Uterus (tissue), 4 donors: ENCODE results near the gene BLOC1S3. TPM values are rescaled to one million over a fixed set of nuclear protein-coding genes. Genes with fewer than 3 reads are reported as not detected.

Experiments used
- DNase-seq, 2 donors: peaks; one replicate each; pipeline ENCODE4 v3.0.0-alpha.2; 2019 to 2020
- H3K27ac ChIP-seq, 2 donors: fragments of 200-600 bp; sonication (generic); 1 replicate in 1 of 2; 2 replicates in 1 of 2; pipeline ENCODE4 v1.5.1; 2016 to 2018
- H3K27me3 ChIP-seq, 2 donors: fragments of 200-600 bp; sonication (generic); one replicate each; pipeline ENCODE4 v1.5.1; 2018 to 2019; ENCODE audit warnings: control low read depth in 1 of 2
- H3K36me3 ChIP-seq, 2 donors: fragments of 200-600 bp; sonication (generic); one replicate each; pipeline ENCODE4 v1.5.1; 2019; ENCODE audit warnings: control low read depth in 1 of 2
- H3K4me1 ChIP-seq, 2 donors: fragments of 200-600 bp; sonication (generic); one replicate each; pipeline ENCODE4 v1.5.1; 2018 to 2019; ENCODE audit warnings: control low read depth in 1 of 2
- H3K4me3 ChIP-seq, 2 donors: fragments of 200-600 bp; sonication (generic); 1 replicate in 1 of 2; 2 replicates in 1 of 2; pipeline ENCODE4 v1.5.1; 2018 to 2019; ENCODE audit warnings: mild to moderate bottlenecking in 1 of 2
- H3K9me3 ChIP-seq, 2 donors: fragments of 200-600 bp; sonication (generic); one replicate each; pipeline ENCODE4 v1.5.1; 2019; ENCODE audit warnings: control low read depth in 1 of 2
- CTCF ChIP-seq, 4 experiments: fragments of 200-600 bp in 2 of 4; fragments of 450-650 bp in 2 of 4; sonication (generic) in 2 of 4; IDR thresholded peaks; one replicate each; pipeline ENCODE4 v1.5.1; 2016 to 2019; ENCODE audit warnings: antibody characterized with exemption in 4 of 4, mild to moderate bottlenecking in 2 of 4, moderate library complexity in 1 of 4
- POLR2A ChIP-seq, 2 donors: fragments of 450-650 bp; IDR thresholded peaks; one replicate each; pipeline ENCODE4 v1.6.1; 2016; ENCODE audit warnings: antibody characterized with exemption in 2 of 2, mild to moderate bottlenecking in 1 of 2, moderate library complexity in 1 of 2
- intact Hi-C: fragments of 100-400 bp; cut with DNase I; formaldehyde crosslinking; loops from one replicate; pipeline ENCODE4 v1.15.1; 2023; ENCODE audit warnings: low total_unique reads
- total RNA-seq, 4 donors: library from RNA; depleted of rRNA in 3 of 4; stranded (reverse); fragments of >200 nt in 3 of 4; gene quantifications; one replicate each; pipeline versions ENCODE4 v1.1.0 to v1.2.4, GENCODE V29; 2014 to 2023
- donor health status: DM: yes; HTN: yes; CAD: no.

The BLOC1S3 gene
- total RNA-seq, 4 donors from 2014 or later: 4.6 to 16.2 (median 10.2) TPM; not detected in 1

GRCh38 chr19:45146251-45146650 is 32.3 kb upstream of the BLOC1S3 start:
- no peaks in the 10 kb centered on the region for H3K36me3 ChIP-seq
- H3K9me3 ChIP-seq: no peaks in the 10 kb centered on the region
- H3K27me3 ChIP-seq: peaks cover 2 to 7% of the 10 kb centered on the region in 2 donors
- no peaks in the 10 kb centered on the region for H3K4me1 ChIP-seq
- no peak for TF ChIP-seq POLR2A (IDR thresholded peaks at IDR 0.05)
- TF ChIP-seq CTCF (IDR thresholded peaks at IDR 0.05): no peak
- intact Hi-C loops: no loop called here
- no peak overlapping the region for H3K4me3 ChIP-seq
- no peak for DNase-seq
- H3K27ac ChIP-seq: no peak overlapping the region

DNA sequence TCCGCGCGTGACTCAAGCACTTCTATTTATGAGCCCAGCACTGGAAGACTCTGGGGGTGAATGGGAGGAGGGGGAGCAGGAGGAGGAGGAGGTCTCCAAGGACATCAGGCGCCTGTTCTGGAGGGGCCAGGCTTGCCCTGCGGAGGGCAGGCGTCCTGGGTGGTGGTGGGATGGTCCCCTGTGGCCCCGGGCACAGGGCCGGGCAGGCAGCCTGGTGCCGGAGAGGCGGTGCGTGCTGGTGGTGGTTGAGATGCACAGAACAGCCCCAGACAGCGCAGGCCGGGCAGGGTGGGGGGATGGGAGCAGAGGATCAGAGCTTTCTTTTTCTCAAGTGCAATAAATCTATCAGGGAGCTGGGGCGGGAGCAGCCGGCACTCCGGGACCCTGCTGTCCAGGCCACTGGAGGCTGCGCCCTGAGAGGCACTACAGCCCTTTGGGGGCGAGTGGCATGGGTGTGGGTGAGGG is 31.8 kb upstream of the BLOC1S3 start:
- Histone ChIP-seq H3K27me3 (peaks cover 8 to 12% of the 10 kb centered on the region in 2 donors), H3K4me3 (no peak overlapping the region), H3K36me3 (no peaks in the 10 kb centered on the region), H3K4me1 (peaks cover 0 to under 1% of the 10 kb centered on the region in 2 donors), H3K27ac (no peak overlapping the region), H3K9me3 (no peaks in the 10 kb centered on the region)
- TF ChIP-seq POLR2A (IDR thresholded peaks at IDR 0.05) (no peak), CTCF (IDR thresholded peaks at IDR 0.05) (no peak)
- DNase-seq: no peak
- intact Hi-C loops: no loop called here

DNA sequence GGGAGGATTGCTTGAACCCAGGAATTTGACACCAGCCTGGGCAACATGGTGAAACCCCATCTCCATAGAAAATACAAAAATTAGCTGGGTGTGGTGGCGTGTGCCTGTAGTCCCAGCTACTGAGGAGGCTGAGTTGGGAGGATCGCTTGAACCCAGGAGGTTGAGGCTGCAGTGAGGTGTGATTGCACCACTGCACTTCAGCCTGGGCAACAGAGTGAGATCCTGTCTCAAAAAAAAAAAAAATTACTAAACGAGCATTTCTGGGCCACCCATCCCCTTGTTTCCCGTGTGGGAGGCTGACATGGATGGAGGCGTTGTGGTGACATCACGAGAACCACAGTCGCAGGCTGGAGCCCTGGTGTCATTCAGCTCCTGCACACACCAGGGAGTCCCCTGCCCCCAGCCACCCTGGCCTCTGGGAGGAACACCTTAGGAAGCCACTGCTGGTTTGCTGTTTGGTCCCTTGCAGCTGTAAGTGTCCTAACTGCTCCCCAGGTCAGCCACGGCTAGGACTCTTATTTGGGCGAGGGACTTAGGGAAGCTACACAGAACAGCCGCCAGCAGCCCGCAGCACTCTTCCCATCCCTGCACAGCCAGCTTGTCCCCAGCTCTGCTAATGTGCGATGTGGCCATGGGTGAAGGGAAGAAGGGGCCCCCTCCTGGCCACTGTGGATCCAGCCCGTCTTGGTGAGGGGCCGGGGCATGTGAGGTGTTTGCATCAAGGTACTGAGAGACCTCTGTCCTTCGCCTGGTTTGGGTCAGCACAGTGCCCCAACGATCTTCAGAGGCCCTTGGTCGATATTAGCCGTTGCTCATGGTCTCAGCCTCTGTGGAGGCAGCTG is 30.5 kb upstream of the BLOC1S3 start:
- TF ChIP-seq POLR2A (IDR thresholded peaks at IDR 0.05) (no peak), CTCF (IDR thresholded peaks at IDR 0.05) (no peak)
- intact Hi-C loops: no loop called here

GRCh38 chr19:45149129-45149528 is 29.5 kb upstream of the BLOC1S3 start:
- Histone ChIP-seq H3K9me3 (no peaks in the 10 kb centered on the region), H3K4me3 (no peak overlapping the region), H3K36me3 (no peaks in the 10 kb centered on the region), H3K4me1 (peaks cover 0 to 21% of the 10 kb centered on the region in 2 donors), H3K27ac (no peak overlapping the region), H3K27me3 (peaks cover 15 to 18% of the 10 kb centered on the region in 2 donors)
- TF ChIP-seq CTCF (IDR thresholded peaks at IDR 0.05): no peak
- no peak for TF ChIP-seq POLR2A (IDR thresholded peaks at IDR 0.05)
- intact Hi-C loops: no loop called here
- no peak for DNase-seq

More for the DNA sequence above, 30.5 kb upstream of the BLOC1S3 start:
- Histone ChIP-seq H3K4me3 (no peak overlapping the region), H3K36me3 (no peaks in the 10 kb centered on the region), H3K4me1 (peaks cover 0 to 12% of the 10 kb centered on the region in 2 donors), H3K27me3 (peaks cover 15 to 16% of the 10 kb centered on the region in 2 donors), H3K9me3 (no peaks in the 10 kb centered on the region), H3K27ac (no peak overlapping the region)
- DNase-seq: no peak

- peaks cover 0 to 21% of the 10 kb centered on the region in 2 donors for H3K4me1 ChIP-seq
- H3K4me3 ChIP-seq: no peak overlapping the region
- intact Hi-C loops: no loop called here
- peaks cover 15 to 18% of the 10 kb centered on the region in 2 donors for H3K27me3 ChIP-seq
- H3K9me3 ChIP-seq: no peaks in the 10 kb centered on the region
- TF ChIP-seq CTCF (IDR thresholded peaks at IDR 0.05) (no peak), POLR2A (IDR thresholded peaks at IDR 0.05) (no peak)
- no peak overlapping the region for H3K27ac ChIP-seq
- H3K36me3 ChIP-seq: no peaks in the 10 kb centered on the region
- no peak for DNase-seq
Measured at GRCh38 chr19:45150180-45150579, 28.4 kb upstream of the BLOC1S3 start.
